Endothelial cell of umbilical vein (primary cell): ENCODE measurements around the gene ATG10. TPM values are rescaled to one million over a fixed set of nuclear protein-coding genes. Genes with fewer than 3 reads are reported as not detected.

ENCODE experiments used
- BruUV-seq: library from RNA; stranded (reverse); fragments of 400-500 nt; replicated peaks from 2 replicates; lab custom pipeline; 2021; lab: Mats Ljungman, UMichigan
- CTCF ChIA-PET: fragments of 300-600, 350-600 bp; sonication (Branson Sonifier 250); formaldehyde crosslinking; loops from one replicate; lab custom pipeline; 2021; ENCODE audit warnings: antibody characterized with exemption, inconsistent platforms; lab: Charles Lee
- POLR2A ChIA-PET: fragments of 300-600, 350-600 bp; sonication (Branson Sonifier 250); formaldehyde crosslinking; loops from one replicate; lab custom pipeline; 2021; ENCODE audit warnings: antibody characterized with exemption, inconsistent platforms; lab: Charles Lee
- DNase-seq: peaks from one replicate; pipeline ENCODE4 v3.0.0-alpha.2; 2011; ENCODE audit warnings: low read depth, low spot score
- FAIRE-seq: peaks from 2 replicates; lab custom pipeline; 2011; peaks lifted over from hg19 to GRCh38; lab: Jason Lieb, UNC
- H2AFZ ChIP-seq: 2 replicates; pipeline ENCODE4 v1.6.0; 2012; ENCODE audit warnings: low read depth, low read length, control low read depth, inconsistent platforms
- H3K27ac ChIP-seq: 2 replicates; pipeline ENCODE4 v1.5.1; 2011; ENCODE audit warnings: low read depth, mild to moderate bottlenecking, control low read depth, low read length, moderate library complexity; ENCODE audit not compliant: insufficient read depth
- H3K27me3 ChIP-seq, 2 experiments: 2 replicates each; pipeline versions ENCODE4 v1.6.0 to v1.6.1; 2011; ENCODE audit warnings: low read length in 2 of 2, mixed read lengths in 1 of 2; ENCODE audit not compliant: control insufficient read depth in 2 of 2, insufficient read depth in 2 of 2
- H3K36me3 ChIP-seq, 2 experiments: 2 replicates in 1 of 2; 3 replicates in 1 of 2; pipeline ENCODE4 v1.5.1; 2011; ENCODE audit warnings: low read length in 2 of 2, mild to moderate bottlenecking in 1 of 2, moderate library complexity in 1 of 2; ENCODE audit not compliant: control insufficient read depth in 2 of 2, insufficient read depth in 2 of 2; ENCODE audit errors: extremely low read depth in 1 of 2
- H3K4me1 ChIP-seq: 3 replicates; pipeline ENCODE4 v1.5.1; 2011; ENCODE audit warnings: mild to moderate bottlenecking, low read length; ENCODE audit not compliant: control insufficient read depth, insufficient read depth; ENCODE audit errors: extremely low read depth
- H3K4me2 ChIP-seq: 2 replicates; pipeline ENCODE4 v1.6.1; 2011; ENCODE audit warnings: low read length, control low read depth, mixed read lengths; ENCODE audit not compliant: insufficient read depth
- H3K4me3 ChIP-seq, 3 experiments: fragments of 200-600 bp in 1 of 3; sonication (generic), shearing (Covaris generic) in 1 of 3; replicated peaks in 1 of 3; 2 replicates each; pipeline ENCODE4 v1.5.1; 2011 to 2016; ENCODE audit warnings: control low read depth in 3 of 3, low read length in 3 of 3, mild to moderate bottlenecking in 2 of 3, inconsistent platforms in 1 of 3, low read depth in 1 of 3, moderate library complexity in 1 of 3; ENCODE audit not compliant: insufficient read depth in 1 of 3
- H3K79me2 ChIP-seq: 2 replicates; pipeline ENCODE4 v1.6.0; 2012; ENCODE audit warnings: low read length, inconsistent platforms; ENCODE audit not compliant: control insufficient read depth, insufficient read depth
- H3K9ac ChIP-seq: replicated peaks from 2 replicates; pipeline ENCODE3; 2011; ENCODE audit warnings: low read length, control low read depth; ENCODE audit not compliant: insufficient read depth; ENCODE audit errors: extremely low read depth
- H3K9me1 ChIP-seq: replicated peaks from 3 replicates; pipeline ENCODE4 v1.6.0; 2011; ENCODE audit warnings: mild to moderate bottlenecking, low read length; ENCODE audit not compliant: control insufficient read depth, insufficient read depth; ENCODE audit errors: extremely low read depth
- H3K9me3 ChIP-seq: replicated peaks from 2 replicates; pipeline ENCODE4 v1.5.1; 2012; ENCODE audit warnings: low read length, inconsistent platforms; ENCODE audit not compliant: control insufficient read depth, insufficient read depth
- H4K20me1 ChIP-seq: replicated peaks from 2 replicates; pipeline ENCODE3; 2011; ENCODE audit warnings: mild to moderate bottlenecking, low read length; ENCODE audit not compliant: control insufficient read depth, insufficient read depth; ENCODE audit errors: extremely low read depth
- CTCF ChIP-seq, 2 donors: IDR thresholded peaks; 1 replicate in 1 of 2; 2 replicates in 1 of 2; pipeline ENCODE4 v1.5.1; 2011; ENCODE audit warnings: low read length in 2 of 2, mild to moderate bottlenecking in 2 of 2, moderate library complexity in 2 of 2, control low read depth in 1 of 2, inconsistent platforms in 1 of 2, low read depth in 1 of 2; ENCODE audit not compliant: insufficient read depth in 1 of 2; ENCODE audit errors: extremely low read depth in 1 of 2
- EZH2 ChIP-seq: IDR thresholded peaks from 2 replicates; pipeline ENCODE4 v1.6.1; 2012; ENCODE audit warnings: borderline replicate concordance, low read depth, mild to moderate bottlenecking, moderate library complexity, low read length, inconsistent platforms; ENCODE audit not compliant: severe bottlenecking
- FOS ChIP-seq: IDR thresholded peaks from 2 replicates; pipeline ENCODE4 v1.6.1; 2011; ENCODE audit warnings: mild to moderate bottlenecking, low read length, moderate library complexity, borderline replicate concordance; ENCODE audit not compliant: insufficient read depth
- GATA2 ChIP-seq: IDR thresholded peaks from 2 replicates; pipeline ENCODE4 v1.7.0; 2011; ENCODE audit warnings: low read depth, mild to moderate bottlenecking, moderate library complexity, mixed read lengths, low read length; ENCODE audit not compliant: insufficient read length, insufficient read depth
- JUN ChIP-seq: IDR thresholded peaks from 2 replicates; pipeline ENCODE4 v1.6.1; 2011; ENCODE audit warnings: borderline replicate concordance, low read depth; ENCODE audit not compliant: insufficient read length, insufficient read depth
- MYC ChIP-seq: IDR thresholded peaks from one replicate; pipeline ENCODE4 v1.6.1; 2011; ENCODE audit warnings: mild to moderate bottlenecking, low read depth, low read length
- POLR2A ChIP-seq: IDR thresholded peaks from 2 replicates; pipeline ENCODE4 v1.6.1; 2012; ENCODE audit warnings: low read depth, mild to moderate bottlenecking, control low read depth, low read length
- POLR2AphosphoS5 ChIP-seq: IDR thresholded peaks from 2 replicates; pipeline ENCODE4 v1.6.1; 2012; ENCODE audit warnings: low read depth, mild to moderate bottlenecking, control low read depth, low read length, moderate library complexity; ENCODE audit not compliant: insufficient read depth
- dilution Hi-C: fragments of 300-500 bp; cut with MboI; formaldehyde crosslinking; loops from one replicate; pipeline ENCODE4 v1.15.0; 2019; ENCODE audit warnings: low sequenced_read_pairs; ENCODE audit not compliant: extremely low pct_ligation_motif_present
- intact Hi-C: fragments of 100-400 bp; cut with micrococcal nuclease; formaldehyde crosslinking; loops from one replicate; pipeline ENCODE4 v1.10.0; 2022
- polyA plus RNA-seq, 4 experiments: library from polyadenylated mRNA; depleted of rRNA in 3 of 4; stranded (reverse) in 3 of 4; unstranded in 1 of 4; fragments of >200 nt; gene quantifications; 2 replicates each; pipeline versions ENCODE4 v1.2.1 to v1.2.3, GENCODE V29; 2011 to 2012; ENCODE audit warnings: missing spikeins in 1 of 4
- total RNA-seq: library from RNA; stranded (reverse); gene quantifications from 2 replicates; pipeline ENCODE4 v1.2.3, GENCODE V29; 2021
- TF ChIP-seq, protein P1 (sequence below): IDR thresholded peaks from 2 replicates; pipeline ENCODE4 v1.6.1; 2011; ENCODE audit not compliant: insufficient read depth, insufficient read length

ATG10 gene
- total and polyA plus RNA-seq, 2 donors (not counting 3 experiments of a cell fraction or from before 2014, with no cell fraction given), result 1.6 to 3.9 TPM

- POLR2A ChIA-PET, result no interaction called here
- H3K27ac ChIP-seq, result no peak overlapping the region
- no peaks in the 10 kb centered on the region for H3K79me2 ChIP-seq
- no peaks in the 10 kb centered on the region for H4K20me1 ChIP-seq
- no peak overlapping the region for H3K9ac ChIP-seq
- FAIRE-seq (no peak), DNase-seq (no peak)
- no peaks in the 10 kb centered on the region for H3K4me1 ChIP-seq
- no peaks in the 10 kb centered on the region for H3K9me3 ChIP-seq
- no peaks in the 10 kb centered on the region for H3K27me3 ChIP-seq
- no peaks in the 10 kb centered on the region for H3K36me3 ChIP-seq
- CTCF ChIA-PET, result interaction anchor here (1.3 kb wide), 1 partner anchor 11 kb away, joined by 3 read pairs; no protein-coding TSS in a partner anchor
- intact Hi-C loops, result no loop called here
- no peak overlapping the region for H2AFZ ChIP-seq
- no TSS peak for BruUV-seq
- TF ChIP-seq MYC, result no peak
- no peak for TF ChIP-seq FOS
- TF ChIP-seq, protein P1, sequence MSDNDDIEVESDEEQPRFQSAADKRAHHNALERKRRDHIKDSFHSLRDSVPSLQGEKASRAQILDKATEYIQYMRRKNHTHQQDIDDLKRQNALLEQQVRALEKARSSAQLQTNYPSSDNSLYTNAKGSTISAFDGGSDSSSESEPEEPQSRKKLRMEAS, result no peak
- TF ChIP-seq CTCF (IDR thresholded peaks at IDR 0.05; ENCODE audit: extremely low read depth in 1 of 2, insufficient read depth in 1 of 2, low read depth in 1 of 2, low read length in 2 of 2), result no peak
- TF ChIP-seq GATA2, result no peak
- no peak for TF ChIP-seq EZH2
- TF ChIP-seq POLR2AphosphoS5, result no peak
- no peak for TF ChIP-seq POLR2A
- TF ChIP-seq JUN, result no peak
- H3K9me1 ChIP-seq, result no peaks in the 10 kb centered on the region
- H3K4me2 ChIP-seq, result no peak overlapping the region
- H3K4me3 ChIP-seq, result no peak overlapping the region
- dilution Hi-C loops, result no loop called here
These were observed 183.5 kb downstream of the ATG10 start for GRCh38 chr5:82155305-82155704.
